IMR-90 (cell line): Measurements from ENCODE around the gene PYGO2. TPM values are rescaled to one million over a fixed set of nuclear protein-coding genes. Genes with fewer than 3 reads are reported as not detected.

Experiments
- ATAC-seq: fragments of 200-7000 bp; cut with Tn5 transposase; 2 replicates; pipeline ENCODE4 v1.9.1; 2020; ENCODE audit warnings: low read depth, mild to moderate bottlenecking, moderate library complexity
- BruUV-seq: library from RNA; stranded (reverse); fragments of 400-500 nt; replicated peaks from 2 replicates; lab custom pipeline; 2021; lab: Mats Ljungman, UMichigan
- CTCF ChIA-PET: fragments of 300-600 bp; formaldehyde crosslinking; extraction: SDS; loops from one replicate; lab custom pipeline; 2021; ENCODE audit warnings: antibody characterized with exemption; lab: Yijun Ruan, JAX
- POLR2A ChIA-PET: fragments of 300-600 bp; sonication (Branson Sonifier 250); formaldehyde crosslinking; loops from one replicate; lab custom pipeline; 2022; ENCODE audit warnings: antibody characterized with exemption; ENCODE audit not compliant: unreplicated experiment; lab: Charles Lee
- DNase-seq: peaks from one replicate; pipeline ENCODE4 v3.0.0; 2013
- H2AFZ ChIP-seq: replicated peaks from 2 replicates; pipeline ENCODE3; 2013; ENCODE audit warnings: low read length, mild to moderate bottlenecking; ENCODE audit not compliant: poor library complexity
- H2AK5ac ChIP-seq: 2 replicates; pipeline ENCODE4 v1.6.1; 2013; ENCODE audit warnings: low read depth, low read length, inconsistent platforms
- H2AK9ac ChIP-seq: replicated peaks from 2 replicates; pipeline ENCODE3; 2013; ENCODE audit warnings: mild to moderate bottlenecking, low read depth, low read length, moderate library complexity; ENCODE audit not compliant: poor library complexity
- H2BK120ac ChIP-seq: 2 replicates; pipeline ENCODE4 v1.6.1; 2013; ENCODE audit warnings: low read depth, low read length, inconsistent platforms
- H2BK15ac ChIP-seq: 3 replicates; pipeline ENCODE4 v1.6.1; 2013; ENCODE audit warnings: low read depth, low read length, inconsistent platforms
- H2BK20ac ChIP-seq: 2 replicates; pipeline ENCODE4 v1.6.1; 2013; ENCODE audit warnings: low read depth, mild to moderate bottlenecking, inconsistent platforms, low read length, moderate library complexity
- H2BK5ac ChIP-seq: 2 replicates; pipeline ENCODE4 v1.6.1; 2013; ENCODE audit warnings: mild to moderate bottlenecking, low read depth, low read length, inconsistent platforms; ENCODE audit not compliant: poor library complexity, severe bottlenecking
- H3K14ac ChIP-seq: replicated peaks from 2 replicates; pipeline ENCODE4 v1.6.1; 2013; ENCODE audit warnings: low read depth, low read length, inconsistent platforms
- H3K18ac ChIP-seq: 2 replicates; pipeline ENCODE4 v1.6.1; 2013; ENCODE audit warnings: low read depth, low read length, control low read depth
- H3K23ac ChIP-seq: 2 replicates; pipeline ENCODE4 v1.6.1; 2013; ENCODE audit warnings: low read depth, low read length, inconsistent platforms
- H3K27ac ChIP-seq: 2 replicates; pipeline ENCODE4 v1.5.1; 2013; ENCODE audit warnings: mild to moderate bottlenecking, control low read depth, low read length; ENCODE audit not compliant: insufficient read depth
- H3K27me3 ChIP-seq: 2 replicates; pipeline ENCODE4 v1.6.1; 2013; ENCODE audit warnings: low read length; ENCODE audit not compliant: control insufficient read depth, insufficient read depth
- H3K36me3 ChIP-seq: 2 replicates; pipeline ENCODE4 v1.6.1; 2013; ENCODE audit warnings: low read length, mixed read lengths; ENCODE audit not compliant: control insufficient read depth, insufficient read depth
- H3K4ac ChIP-seq: 2 replicates; pipeline ENCODE4 v1.6.1; 2013; ENCODE audit warnings: low read depth, low read length, inconsistent platforms
- H3K4me1 ChIP-seq: 2 replicates; pipeline ENCODE4 v1.6.1; 2013; ENCODE audit warnings: low read length, mixed read lengths; ENCODE audit not compliant: control insufficient read depth, insufficient read depth
- H3K4me2 ChIP-seq: 2 replicates; pipeline ENCODE4 v1.6.1; 2013; ENCODE audit warnings: low read depth, mild to moderate bottlenecking, control low read depth, low read length, moderate library complexity
- H3K4me3 ChIP-seq: 2 replicates; pipeline ENCODE4 v1.5.1; 2013; ENCODE audit warnings: low read depth, mild to moderate bottlenecking, control low read depth, low read length, moderate library complexity; ENCODE audit not compliant: insufficient read depth
- H3K56ac ChIP-seq: 2 replicates; pipeline ENCODE4 v1.6.1; 2013; ENCODE audit warnings: low read length, inconsistent platforms; ENCODE audit not compliant: insufficient read depth; ENCODE audit errors: extremely low read depth
- H3K79me1 ChIP-seq, 2 experiments: 2 replicates each; pipeline ENCODE4 v1.6.1; 2013; ENCODE audit warnings: low read length in 2 of 2, inconsistent platforms in 1 of 2, low read depth in 1 of 2
- H3K9ac ChIP-seq: 2 replicates; pipeline ENCODE4 v1.6.1; 2013; ENCODE audit warnings: low read depth, low read length, control low read depth
- H3K9me1 ChIP-seq: 2 replicates; pipeline ENCODE4 v1.6.1; 2013; ENCODE audit warnings: low read length, inconsistent platforms; ENCODE audit not compliant: insufficient read depth
- H3K9me3 ChIP-seq: 2 replicates; pipeline ENCODE4 v1.6.1; 2013; ENCODE audit warnings: low read length; ENCODE audit not compliant: control insufficient read depth, insufficient read depth
- H4K20me1 ChIP-seq: 2 replicates; pipeline ENCODE4 v1.6.1; 2013; ENCODE audit warnings: low read length, inconsistent platforms; ENCODE audit not compliant: insufficient read depth
- H4K5ac ChIP-seq: 2 replicates; pipeline ENCODE4 v1.6.1; 2013; ENCODE audit warnings: mild to moderate bottlenecking, low read depth, low read length, control low read depth
- H4K8ac ChIP-seq, 2 experiments: 2 replicates each; pipeline ENCODE4 v1.6.1; 2013; ENCODE audit warnings: low read depth in 2 of 2, low read length in 2 of 2, control low read depth in 1 of 2, inconsistent platforms in 1 of 2
- H4K91ac ChIP-seq: 2 replicates; pipeline ENCODE4 v1.6.1; 2013; ENCODE audit warnings: low read depth, low read length, inconsistent platforms; ENCODE audit not compliant: insufficient read depth
- CEBPB ChIP-seq: IDR thresholded peaks from 2 replicates; pipeline ENCODE4 v1.6.1; 2012; ENCODE audit warnings: low read depth, low read length, improper control_type of control experiment
- CHD1 ChIP-seq: IDR thresholded peaks from 2 replicates; pipeline ENCODE4 v1.6.1; 2012; ENCODE audit warnings: low read depth, low read length, improper control_type of control experiment
- MAFK ChIP-seq: IDR thresholded peaks from 2 replicates; pipeline ENCODE4 v1.6.1; 2012; ENCODE audit warnings: low read depth, low read length, improper control_type of control experiment
- MAZ ChIP-seq: IDR thresholded peaks from 2 replicates; pipeline ENCODE4 v1.6.1; 2012; ENCODE audit warnings: low read depth, mild to moderate bottlenecking, low read length, improper control_type of control experiment, moderate library complexity, borderline replicate concordance
- MXI1 ChIP-seq: IDR thresholded peaks from 2 replicates; pipeline ENCODE4 v1.6.1; 2012; ENCODE audit warnings: low read depth, mild to moderate bottlenecking, low read length, moderate library complexity, borderline replicate concordance
- NFE2L2 ChIP-seq: fragments of 150-350 bp; IDR thresholded peaks from 2 replicates; pipeline ENCODE4 v1.6.1; 2016; ENCODE audit warnings: low read depth, mild to moderate bottlenecking, low read length
- POLR2A ChIP-seq: IDR thresholded peaks from 2 replicates; pipeline ENCODE4 v1.6.1; 2012; ENCODE audit warnings: mild to moderate bottlenecking, low read depth, low read length
- RCOR1 ChIP-seq: IDR thresholded peaks from 2 replicates; pipeline ENCODE4 v1.6.1; 2012; ENCODE audit warnings: mild to moderate bottlenecking, low read length, improper control_type of control experiment; ENCODE audit not compliant: insufficient replicate concordance
- RFX5 ChIP-seq: IDR thresholded peaks from 2 replicates; pipeline ENCODE4 v1.8.0; 2012; ENCODE audit warnings: low read depth, mild to moderate bottlenecking, low read length, moderate library complexity
- SMC3 ChIP-seq: fragments of 150-350 bp; IDR thresholded peaks from 2 replicates; pipeline ENCODE4 v1.6.1; 2016; ENCODE audit warnings: low read depth, mild to moderate bottlenecking, antibody characterized with exemption, low read length, moderate library complexity
- WGBS, 2 experiments: methylation state at CpG; one replicate each; pipeline versions ENCODE4 v1.1.5 to v1.1.7; 2013; ENCODE audit warnings: missing lambda C conversion rate in 2 of 2; ENCODE audit not compliant: insufficient read length in 1 of 2; ENCODE audit errors: extremely low coverage in 2 of 2; 5-methylcytosine and 5-hydroxymethylcytosine counted together
- dilution Hi-C: fragments of 300-500 bp; cut with HindIII; formaldehyde crosslinking; loops from one replicate; pipeline ENCODE4 v1.14.3; 2018; ENCODE audit warnings: low sequenced_read_pairs; ENCODE audit not compliant: unreplicated experiment
- in situ Hi-C: fragments of 300-500 bp; cut with MboI; formaldehyde crosslinking; loops from 3 replicates; pipeline ENCODE4 v1.14.3; 2019; ENCODE audit warnings: low sequenced_read_pairs, inconsistent platforms, mixed read lengths
- intact Hi-C: fragments of 100-400 bp; cut with micrococcal nuclease; formaldehyde crosslinking; loops from 2 replicates; pipeline ENCODE4 v1.10.0; 2022
- polyA plus RNA-seq, 3 experiments: library from polyadenylated mRNA; depleted of rRNA; stranded (reverse); fragments of >200 nt; gene quantifications; 2 replicates each; pipeline ENCODE4 v1.2.3, GENCODE V29; 2012; ENCODE audit warnings: low replicate concordance in 1 of 3
- total RNA-seq: library from RNA; depleted of rRNA; stranded (reverse); fragments of >200 nt; gene quantifications from 2 replicates; pipeline ENCODE4 v1.2.3, GENCODE V29; 2012
- TF ChIP-seq, protein P1 (sequence below): conservative IDR thresholded peaks from 2 replicates; pipeline ENCODE4 v1.5.1; 2012; ENCODE audit warnings: mild to moderate bottlenecking, low read depth, low read length, improper control_type of control experiment
- TF ChIP-seq, protein P2 (sequence below): fragments of 150-350 bp; IDR thresholded peaks from 2 replicates; pipeline ENCODE4 v1.6.1; 2017; ENCODE audit warnings: mild to moderate bottlenecking, antibody characterized with exemption, low read length, low read depth
- TF ChIP-seq, protein P3 (sequence below): fragments of 150-350 bp; IDR thresholded peaks from 2 replicates; pipeline ENCODE4 v1.6.1; 2016; ENCODE audit warnings: low read depth, mild to moderate bottlenecking, low read length, moderate library complexity, borderline replicate concordance

Gene PYGO2
- total and polyA plus RNA-seq, 2 of the 4 experiments (the other 2 are of a cell fraction), result 5.4 to 14.8 TPM

- Histone ChIP-seq H2BK120ac (no peak overlapping the region), H3K14ac (no peak overlapping the region), H3K4ac (no peak overlapping the region), H3K18ac (no peak overlapping the region), H3K79me1 (peaks cover 0 to 8% of the 10 kb centered on the region in 2 experiments; a peak in 2 of 4 replicates), H3K36me3 (peaks cover 12% of the 10 kb centered on the region), H2BK20ac (no peak overlapping the region), H2AK9ac (no peak overlapping the region), H3K4me3 (no peak overlapping the region), H2AFZ (no peak overlapping the region), H3K27ac (no peak overlapping the region), H4K5ac (no peak overlapping the region), H2BK5ac (no peak overlapping the region), H3K27me3 (no peaks in the 10 kb centered on the region), H2BK15ac (no peak overlapping the region), H3K23ac (no peak overlapping the region), H3K4me1 (peaks cover 2% of the 10 kb centered on the region), H3K9ac (no peak overlapping the region), H3K9me1 (peaks cover 9% of the 10 kb centered on the region; the same call in 1 of the 2 replicates), H3K9me3 (no peaks in the 10 kb centered on the region), H3K56ac (no peak overlapping the region), H2AK5ac (no peak overlapping the region), H4K91ac (no peak overlapping the region), H4K8ac (no peak overlapping the region), H3K4me2 (no peak overlapping the region), H4K20me1 (no peaks in the 10 kb centered on the region)
- WGBS, 2 experiments, result 83% methylated on average over 2 of the region's 8 CpGs; no CpG with 5 or more reads in 1 of the 2 experiments
- TF ChIP-seq POLR2A, result no peak
- no peak for TF ChIP-seq RCOR1
- TF ChIP-seq CEBPB, result no peak
- no peak for TF ChIP-seq SMC3
- no peak for TF ChIP-seq CHD1
- no peak for TF ChIP-seq RFX5
- TF ChIP-seq, protein P1, sequence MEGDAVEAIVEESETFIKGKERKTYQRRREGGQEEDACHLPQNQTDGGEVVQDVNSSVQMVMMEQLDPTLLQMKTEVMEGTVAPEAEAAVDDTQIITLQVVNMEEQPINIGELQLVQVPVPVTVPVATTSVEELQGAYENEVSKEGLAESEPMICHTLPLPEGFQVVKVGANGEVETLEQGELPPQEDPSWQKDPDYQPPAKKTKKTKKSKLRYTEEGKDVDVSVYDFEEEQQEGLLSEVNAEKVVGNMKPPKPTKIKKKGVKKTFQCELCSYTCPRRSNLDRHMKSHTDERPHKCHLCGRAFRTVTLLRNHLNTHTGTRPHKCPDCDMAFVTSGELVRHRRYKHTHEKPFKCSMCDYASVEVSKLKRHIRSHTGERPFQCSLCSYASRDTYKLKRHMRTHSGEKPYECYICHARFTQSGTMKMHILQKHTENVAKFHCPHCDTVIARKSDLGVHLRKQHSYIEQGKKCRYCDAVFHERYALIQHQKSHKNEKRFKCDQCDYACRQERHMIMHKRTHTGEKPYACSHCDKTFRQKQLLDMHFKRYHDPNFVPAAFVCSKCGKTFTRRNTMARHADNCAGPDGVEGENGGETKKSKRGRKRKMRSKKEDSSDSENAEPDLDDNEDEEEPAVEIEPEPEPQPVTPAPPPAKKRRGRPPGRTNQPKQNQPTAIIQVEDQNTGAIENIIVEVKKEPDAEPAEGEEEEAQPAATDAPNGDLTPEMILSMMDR, result no peak
- no peak for TF ChIP-seq NFE2L2
- TF ChIP-seq, protein P2, sequence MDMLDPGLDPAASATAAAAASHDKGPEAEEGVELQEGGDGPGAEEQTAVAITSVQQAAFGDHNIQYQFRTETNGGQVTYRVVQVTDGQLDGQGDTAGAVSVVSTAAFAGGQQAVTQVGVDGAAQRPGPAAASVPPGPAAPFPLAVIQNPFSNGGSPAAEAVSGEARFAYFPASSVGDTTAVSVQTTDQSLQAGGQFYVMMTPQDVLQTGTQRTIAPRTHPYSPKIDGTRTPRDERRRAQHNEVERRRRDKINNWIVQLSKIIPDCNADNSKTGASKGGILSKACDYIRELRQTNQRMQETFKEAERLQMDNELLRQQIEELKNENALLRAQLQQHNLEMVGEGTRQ, result no peak
- no peak for TF ChIP-seq MAZ
- no peak for TF ChIP-seq MXI1
- TF ChIP-seq, protein P3, sequence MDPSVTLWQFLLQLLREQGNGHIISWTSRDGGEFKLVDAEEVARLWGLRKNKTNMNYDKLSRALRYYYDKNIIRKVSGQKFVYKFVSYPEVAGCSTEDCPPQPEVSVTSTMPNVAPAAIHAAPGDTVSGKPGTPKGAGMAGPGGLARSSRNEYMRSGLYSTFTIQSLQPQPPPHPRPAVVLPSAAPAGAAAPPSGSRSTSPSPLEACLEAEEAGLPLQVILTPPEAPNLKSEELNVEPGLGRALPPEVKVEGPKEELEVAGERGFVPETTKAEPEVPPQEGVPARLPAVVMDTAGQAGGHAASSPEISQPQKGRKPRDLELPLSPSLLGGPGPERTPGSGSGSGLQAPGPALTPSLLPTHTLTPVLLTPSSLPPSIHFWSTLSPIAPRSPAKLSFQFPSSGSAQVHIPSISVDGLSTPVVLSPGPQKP, result no peak
- TF ChIP-seq MAFK, result no peak
- ChIA-PET POLR2A (no interaction called here), CTCF (no interaction called here)
- ATAC-seq (no peak), DNase-seq (no peak)
- dilution Hi-C loops (no loop called here), intact Hi-C loops (no loop called here), in situ Hi-C loops (no loop called here)
- BruUV-seq, result no TSS peak
Observed at GRCh38 chr1:154940651-154941194, 20.9 kb downstream of the PYGO2 start.
